GM18520 (cell line): ENCODE data around the gene TMEM132C.
"Not testable (repeated sequence)": the region's sequence is repeated elsewhere in the genome, so short reads cannot be mapped to it uniquely, and the experiment has no call there.

Source experiments
- ATAC-seq: cut with Tn5 transposase; IDR thresholded peaks from one replicate; pipeline ENCODE4 v1.9.1; 2021; ENCODE audit not compliant: unreplicated experiment

The TMEM132C gene

DNA sequence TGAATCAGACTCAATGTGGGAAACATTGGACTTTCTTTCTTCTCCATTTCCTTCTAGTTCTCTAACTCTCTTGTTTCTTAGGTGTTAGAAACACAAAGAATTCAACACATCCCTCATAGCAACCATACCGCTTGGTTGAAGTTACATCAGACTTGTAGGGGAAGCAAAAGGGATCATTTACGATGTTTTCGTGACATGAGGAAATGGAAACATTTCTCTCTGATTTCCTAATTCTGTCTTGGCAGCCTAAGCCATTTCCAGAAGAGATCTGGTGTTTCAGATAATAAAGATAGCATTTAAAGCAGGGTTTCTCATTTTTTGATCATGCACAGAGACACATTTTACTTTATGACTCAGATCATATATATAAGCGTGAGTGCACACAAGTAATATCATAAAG lies 202.0 kb downstream of the TMEM132C start:
- no peak for ATAC-seq

DNA sequence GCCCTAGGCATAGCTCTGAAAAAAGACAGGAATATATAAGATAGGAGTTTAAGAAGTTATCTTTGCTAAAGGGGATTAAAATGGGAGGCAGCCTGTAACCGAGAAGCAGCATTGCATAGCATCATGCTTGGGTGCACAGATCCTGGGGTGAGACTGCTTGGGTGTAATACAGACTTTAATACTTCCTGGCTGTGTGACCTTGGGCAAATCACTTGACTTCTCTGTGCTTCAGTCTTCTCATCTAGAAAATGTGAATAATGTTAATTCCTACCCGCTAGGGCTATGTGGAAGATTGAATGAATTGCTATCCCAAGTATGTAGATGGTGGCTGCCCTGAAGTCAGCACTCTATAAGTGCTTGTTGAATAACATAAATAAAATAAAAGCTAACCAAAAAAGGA lies 204.5 kb downstream of the TMEM132C start:
- no peak for ATAC-seq

DNA sequence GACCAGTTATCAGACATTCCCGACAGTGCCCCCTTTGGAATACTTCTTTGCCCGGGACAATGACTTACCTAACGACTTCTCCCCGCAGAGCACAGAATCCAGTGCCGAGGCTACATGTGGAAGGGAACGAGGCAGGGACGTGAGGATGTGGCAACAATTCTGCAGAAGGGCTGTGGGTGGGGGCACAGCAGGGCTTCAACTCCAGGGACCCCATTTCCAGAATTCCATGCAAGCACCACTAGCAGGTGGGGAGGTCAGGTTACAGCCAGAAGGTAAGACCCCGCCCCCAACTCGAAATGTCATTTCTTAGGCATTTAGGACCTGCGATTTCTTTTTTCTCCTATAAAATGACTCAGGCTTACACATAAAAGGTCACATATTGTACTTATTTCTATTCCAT lies 207.9 kb downstream of the TMEM132C start:
- ATAC-seq = no peak

DNA sequence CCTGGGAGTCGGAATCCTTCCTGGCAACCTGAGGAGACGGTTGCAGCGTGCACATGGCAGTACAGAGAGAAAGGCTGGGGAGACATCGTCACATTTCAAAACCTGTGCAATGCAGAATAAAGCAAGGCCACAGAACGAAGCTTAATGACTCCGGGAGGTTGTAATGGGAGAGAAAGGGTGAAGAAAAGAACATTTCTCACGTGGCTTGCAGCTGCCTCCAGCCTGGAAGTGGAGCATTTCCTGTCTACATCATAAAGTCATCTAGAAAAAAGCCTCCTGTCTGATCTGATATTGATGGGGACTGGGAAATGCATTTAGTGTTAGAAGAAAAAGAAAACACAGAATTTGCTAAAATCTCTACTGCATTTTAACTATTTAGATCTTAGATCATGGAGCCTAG lies 209.3 kb downstream of the TMEM132C start:
- no peak for ATAC-seq

DNA sequence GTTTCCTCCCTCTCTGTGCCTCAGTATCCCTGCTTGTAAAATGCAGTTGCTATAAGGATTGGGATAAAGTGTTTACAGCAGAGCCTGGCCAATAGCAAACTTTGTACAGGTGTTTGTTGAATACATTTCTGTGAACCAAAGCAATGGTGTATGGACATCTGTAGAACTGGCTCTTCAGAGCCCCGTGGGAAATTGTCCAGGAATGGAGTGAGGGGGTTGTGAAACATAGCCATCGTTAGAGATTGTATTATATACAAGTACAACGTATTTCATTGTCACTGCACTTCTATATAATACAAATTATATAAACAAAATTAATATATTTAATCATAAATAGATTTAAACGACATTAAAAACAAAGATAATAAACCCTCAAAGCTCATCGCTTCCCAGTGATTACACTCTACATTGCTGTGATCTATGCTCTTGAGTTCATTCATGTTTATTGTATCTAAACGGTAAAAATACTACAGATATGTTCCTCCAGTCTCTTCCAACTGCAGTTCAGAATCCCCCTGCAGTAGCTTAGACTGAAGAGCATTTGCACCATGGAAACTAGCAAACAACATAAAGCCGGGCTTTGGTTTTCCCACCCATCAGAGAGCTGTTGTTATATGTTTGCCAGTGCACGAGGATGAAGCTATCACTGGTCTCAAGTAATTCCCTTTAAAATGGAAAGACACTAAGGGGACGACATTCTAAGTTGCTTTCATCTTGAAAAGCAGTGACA lies 216.7 kb downstream of the TMEM132C start:
- ATAC-seq = no peak

- ATAC-seq = not testable (repeated sequence)
These were observed 230.4 kb downstream of the TMEM132C start for GRCh38 chr12:128497376-128497775.

DNA sequence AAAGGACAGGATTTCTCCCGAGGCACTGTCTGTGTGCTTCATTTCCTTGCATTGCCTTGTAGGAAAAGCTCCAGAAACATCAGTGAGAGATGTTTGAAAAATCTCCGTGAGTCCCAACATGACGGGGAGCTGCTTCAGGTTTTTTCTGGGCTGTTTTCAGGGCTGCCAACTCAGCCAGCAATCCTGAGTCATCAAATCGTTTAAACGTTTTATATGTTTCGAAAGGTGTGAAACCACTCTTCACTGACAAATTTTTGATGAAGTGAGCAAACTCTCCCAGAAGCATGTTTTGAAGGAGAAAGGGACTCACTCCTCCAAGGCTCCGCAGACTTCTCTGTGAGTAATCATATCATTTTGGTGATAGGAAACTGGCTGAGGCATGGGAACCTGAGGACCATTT lies 240.5 kb downstream of the TMEM132C start:
- ATAC-seq = no peak

GRCh38 chr12:128509170-128509569 lies 242.2 kb downstream of the TMEM132C start:
- ATAC-seq = no peak

- no peak for ATAC-seq
These were observed 243.5 kb downstream of the TMEM132C start for GRCh38 chr12:128510511-128510910.

DNA sequence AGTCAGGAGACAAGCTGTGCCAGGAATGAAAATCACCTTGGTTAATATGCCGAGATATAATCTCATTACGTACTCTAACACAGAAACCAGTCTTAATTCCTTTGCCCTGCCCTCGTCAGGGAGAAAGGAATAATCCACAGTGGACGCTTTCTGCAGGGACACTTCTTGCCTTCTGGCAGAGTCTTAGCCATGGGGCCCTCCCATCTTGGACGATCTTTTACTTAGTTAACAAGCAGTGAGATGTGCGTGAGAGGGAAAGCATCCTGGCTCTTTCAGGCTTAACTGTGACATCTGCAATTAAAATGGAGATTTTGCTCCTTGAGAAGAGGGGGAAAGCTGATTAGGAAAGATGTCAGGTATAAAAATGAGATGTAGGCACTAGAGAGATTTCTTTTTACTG lies 246.4 kb downstream of the TMEM132C start:
- ATAC-seq = no peak

DNA sequence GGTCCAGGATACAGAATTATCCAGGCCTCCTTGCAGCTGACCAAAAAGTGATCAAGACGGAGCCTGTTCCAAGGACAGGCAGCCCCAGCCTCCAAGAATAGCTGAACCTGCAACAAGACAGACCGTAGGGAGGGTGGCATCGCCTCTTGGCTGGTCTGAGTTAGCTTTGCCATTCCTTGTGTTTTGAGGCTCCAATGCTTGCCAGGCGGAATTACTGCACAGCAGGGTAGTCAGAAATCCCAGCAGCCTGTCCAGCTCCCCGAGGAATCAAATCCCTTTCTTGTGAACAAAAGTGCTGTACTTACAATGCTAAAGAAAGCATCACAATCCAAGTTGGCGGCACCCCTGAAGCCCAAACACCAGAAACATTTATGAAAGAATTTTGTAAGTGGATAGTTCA lies 246.9 kb downstream of the TMEM132C start:
- ATAC-seq = no peak

DNA sequence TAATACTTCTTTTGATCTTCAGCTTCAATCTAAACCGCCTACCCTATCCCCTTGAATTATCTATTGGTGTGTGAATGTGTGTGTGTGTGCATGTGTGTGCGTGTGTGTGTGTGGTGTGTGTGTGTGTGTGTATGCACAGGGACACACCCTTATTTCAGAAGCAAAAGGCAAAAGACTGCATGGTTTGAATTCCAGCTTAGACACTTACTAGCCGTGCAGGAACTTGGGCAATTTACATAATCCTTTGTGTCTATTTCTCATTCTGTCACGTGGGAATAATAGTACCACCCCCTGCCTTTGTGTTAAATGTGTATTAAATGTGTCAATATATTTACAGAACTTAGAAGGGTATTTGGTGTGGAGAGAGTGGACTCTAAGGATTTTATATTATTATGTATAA lies 251.7 kb downstream of the TMEM132C start:
- ATAC-seq = no peak

DNA sequence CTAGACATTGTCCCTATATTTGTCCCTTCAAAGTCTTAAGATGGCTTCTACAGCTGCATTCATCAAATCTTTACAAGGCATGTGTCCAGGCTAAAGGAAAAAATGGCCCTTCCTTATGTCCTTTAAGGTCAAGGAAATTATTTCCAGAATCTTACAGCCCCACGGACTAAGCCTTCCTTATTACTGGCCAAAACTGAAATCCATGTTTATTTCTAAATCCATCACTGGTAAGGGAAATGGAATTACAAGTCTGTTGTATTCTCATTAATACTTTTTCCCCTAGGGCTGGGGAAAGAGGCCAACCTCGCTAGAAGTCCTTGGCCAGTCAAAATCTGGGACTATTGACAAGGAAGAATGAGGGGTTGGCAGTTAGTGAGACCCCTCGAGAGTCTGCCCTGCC lies 252.5 kb downstream of the TMEM132C start:
- no peak for ATAC-seq

GRCh38 chr12:128521981-128522380 lies 255.0 kb downstream of the TMEM132C start:
- no peak for ATAC-seq

GRCh38 chr12:128524439-128524838 lies 257.5 kb downstream of the TMEM132C start:
- ATAC-seq = no peak

DNA sequence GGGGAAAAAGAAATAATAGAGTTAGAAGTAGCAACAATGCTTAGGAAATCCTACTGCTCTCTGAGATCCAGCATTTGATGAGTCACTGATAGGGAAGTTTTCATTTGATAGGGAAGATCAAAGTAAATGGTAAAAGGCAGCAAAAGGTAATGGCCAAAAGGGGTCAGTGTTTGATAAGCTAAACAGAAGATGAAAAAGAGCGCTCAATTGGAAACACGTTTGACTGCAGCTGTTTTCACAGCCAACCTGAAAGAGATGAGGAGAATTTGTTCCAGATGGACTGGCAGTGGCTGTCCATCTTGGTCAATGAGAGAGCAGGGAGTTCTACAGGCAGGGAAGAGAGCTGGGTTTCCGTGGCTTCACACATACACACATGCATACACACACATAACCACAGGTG lies 264.2 kb downstream of the TMEM132C start:
- no peak for ATAC-seq

GRCh38 chr12:128534906-128535305 lies 267.9 kb downstream of the TMEM132C start:
- no peak for ATAC-seq

- no peak for ATAC-seq
These were observed 269.8 kb downstream of the TMEM132C start for GRCh38 chr12:128536810-128537209.

GRCh38 chr12:128537668-128538067 lies 270.7 kb downstream of the TMEM132C start:
- ATAC-seq = no peak

DNA sequence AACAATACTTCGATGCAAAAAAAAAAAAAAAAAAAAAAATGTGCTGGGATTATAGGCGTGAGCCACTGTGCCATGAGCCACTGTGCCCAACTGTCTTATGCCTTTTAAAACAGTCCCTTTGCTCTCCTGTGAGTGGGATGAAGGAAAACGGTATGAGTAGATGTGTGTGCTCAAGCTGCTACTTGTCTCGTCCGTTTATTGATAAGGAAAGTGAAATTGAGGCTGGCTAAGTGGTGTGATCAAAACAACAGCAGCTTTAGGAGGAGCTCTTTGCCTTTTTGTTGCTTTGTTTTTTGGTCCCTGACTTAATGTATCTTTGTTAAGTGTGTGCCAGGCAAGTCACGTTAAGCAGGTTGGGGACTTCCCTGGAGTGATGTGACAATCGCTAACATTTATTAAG lies 275.9 kb downstream of the TMEM132C start:
- ATAC-seq = no peak

DNA sequence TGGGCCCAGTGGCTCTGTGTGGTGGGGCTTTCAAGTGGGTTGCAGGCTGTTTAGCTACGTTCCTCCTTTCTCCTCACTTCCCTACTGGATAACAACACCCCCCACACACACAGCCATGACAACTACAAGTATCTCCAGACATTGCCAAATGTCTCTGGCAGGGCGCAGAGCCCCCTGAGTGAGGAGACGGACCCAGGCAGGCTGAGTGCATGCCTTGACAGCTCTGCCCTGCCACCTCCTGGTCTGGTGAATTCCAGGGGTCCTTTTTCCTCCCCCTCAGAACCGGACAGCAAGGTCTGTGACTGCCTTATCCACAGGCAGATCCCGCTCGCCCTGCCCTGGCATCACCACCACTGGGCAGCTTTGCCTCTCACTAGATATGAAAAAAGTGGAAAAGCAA lies 276.5 kb downstream of the TMEM132C start:
- ATAC-seq = no peak

DNA sequence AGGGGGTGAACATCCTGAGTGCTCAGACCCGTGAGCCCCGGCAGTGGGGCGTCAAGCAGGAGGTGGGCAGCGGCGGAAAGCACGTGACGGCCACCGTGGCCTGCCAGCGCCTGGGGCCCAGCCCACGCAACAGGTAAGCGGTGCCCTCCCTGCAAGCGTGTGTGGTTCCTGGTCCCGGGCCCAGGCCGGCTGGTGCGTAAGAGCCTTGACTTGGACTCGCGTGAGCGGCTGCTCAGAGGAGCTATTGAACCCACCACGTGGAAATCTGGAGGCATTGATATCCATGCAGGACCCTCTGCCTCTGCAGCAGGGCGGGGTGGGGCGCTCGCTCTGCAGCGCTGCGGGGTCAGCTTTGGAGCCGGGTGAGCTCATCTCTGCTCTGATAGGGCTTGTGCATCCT lies 277.0 kb downstream of the TMEM132C start:
- ATAC-seq = no peak

GRCh38 chr12:128548949-128549348 lies 282.0 kb downstream of the TMEM132C start:
- no peak for ATAC-seq
